Skeletal muscle satellite cell (primary cell): ENCODE measurements around the gene MAP2K5.
A peak's percentile ranks its signal among the peaks of the same experiment; 100 is the strongest.

Source experiments
- H3K27me3 ChIP-seq: 2 replicates; pipeline ENCODE4 v1.7.0; 2013; ENCODE audit warnings: low read length; ENCODE audit not compliant: control insufficient read depth, insufficient read depth
- H3K36me3 ChIP-seq: 2 replicates; pipeline ENCODE4 v1.7.0; 2013; ENCODE audit warnings: mild to moderate bottlenecking, control low read depth, low read length; ENCODE audit not compliant: insufficient read depth
- H3K4me1 ChIP-seq: 2 replicates; pipeline ENCODE4 v1.7.0; 2013; ENCODE audit warnings: low read length; ENCODE audit not compliant: control insufficient read depth, insufficient read depth
- H3K4me2 ChIP-seq: 2 replicates; pipeline ENCODE4 v1.7.0; 2013; ENCODE audit warnings: mild to moderate bottlenecking, low read length
- H3K4me3 ChIP-seq: 2 replicates; pipeline ENCODE4 v1.7.0; 2013; ENCODE audit warnings: low read length
- H3K9ac ChIP-seq: 2 replicates; pipeline ENCODE4 v1.7.0; 2013; ENCODE audit warnings: mild to moderate bottlenecking, low read depth, low read length, moderate library complexity
- H3K9me3 ChIP-seq: replicated peaks from 2 replicates; pipeline ENCODE4 v1.7.0; 2013; ENCODE audit warnings: mild to moderate bottlenecking, control low read depth, low read length

Gene MAP2K5

DNA sequence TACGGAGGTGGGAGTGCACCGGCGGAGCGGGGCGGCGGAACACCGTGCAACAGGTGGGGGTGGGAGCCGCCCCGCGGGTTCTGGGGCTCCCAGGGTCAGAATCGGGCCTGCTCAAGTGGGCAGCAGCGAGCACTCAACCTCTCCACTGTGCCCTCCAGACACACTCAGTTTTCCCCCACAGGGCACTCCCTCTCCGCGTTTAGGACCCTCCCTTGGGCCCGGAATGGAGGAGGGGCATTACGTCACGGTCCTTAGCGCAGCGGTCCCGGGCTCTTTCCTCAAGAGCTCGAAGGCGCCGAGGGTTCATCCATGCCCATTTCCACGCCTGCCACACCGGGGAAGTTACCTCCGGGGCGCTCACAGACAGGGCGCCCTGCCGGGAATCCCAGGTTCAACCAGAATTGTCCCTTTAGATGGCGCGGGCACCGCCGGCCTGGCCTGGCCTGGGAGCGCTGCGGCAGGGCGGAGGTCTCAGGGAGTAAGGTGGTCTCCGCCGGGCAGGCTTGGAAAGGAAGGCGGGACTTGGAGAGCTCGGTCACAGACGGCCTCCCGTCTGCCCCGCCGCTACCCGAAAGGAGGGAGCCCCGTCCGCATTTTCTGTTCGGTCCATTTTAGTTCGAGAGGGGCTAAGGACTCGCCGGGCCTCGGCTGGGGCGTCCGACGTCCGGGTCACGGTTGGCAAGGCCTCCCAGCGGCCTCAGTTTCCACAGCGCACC is 292.2 kb downstream of the MAP2K5 start:
- Histone ChIP-seq H3K36me3 (no peaks in the 10 kb centered on the region), H3K9me3 (no peaks in the 10 kb centered on the region), H3K4me1 (peaks cover 9% of the 10 kb centered on the region), H3K4me3 (no peak overlapping the region), H3K4me2 (peak overlapping the region; percentile 87), H3K9ac (no peak overlapping the region), H3K27me3 (peaks cover 31% of the 10 kb centered on the region)

GRCh38 chr15:67835297-67836133 is 293.0 kb downstream of the MAP2K5 start:
- Histone ChIP-seq H3K4me3 (no peak overlapping the region), H3K9me3 (no peaks in the 10 kb centered on the region), H3K9ac (no peak overlapping the region), H3K4me1 (peaks cover 9% of the 10 kb centered on the region), H3K4me2 (no peak overlapping the region), H3K27me3 (peaks cover 26% of the 10 kb centered on the region), H3K36me3 (no peaks in the 10 kb centered on the region)

GRCh38 chr15:67836134-67836455 is 293.6 kb downstream of the MAP2K5 start:
- Histone ChIP-seq H3K36me3 (no peaks in the 10 kb centered on the region), H3K9ac (no peak overlapping the region), H3K4me3 (no peak overlapping the region), H3K9me3 (no peaks in the 10 kb centered on the region), H3K27me3 (peaks cover 22% of the 10 kb centered on the region), H3K4me1 (peaks cover 9% of the 10 kb centered on the region), H3K4me2 (no peak overlapping the region)

DNA sequence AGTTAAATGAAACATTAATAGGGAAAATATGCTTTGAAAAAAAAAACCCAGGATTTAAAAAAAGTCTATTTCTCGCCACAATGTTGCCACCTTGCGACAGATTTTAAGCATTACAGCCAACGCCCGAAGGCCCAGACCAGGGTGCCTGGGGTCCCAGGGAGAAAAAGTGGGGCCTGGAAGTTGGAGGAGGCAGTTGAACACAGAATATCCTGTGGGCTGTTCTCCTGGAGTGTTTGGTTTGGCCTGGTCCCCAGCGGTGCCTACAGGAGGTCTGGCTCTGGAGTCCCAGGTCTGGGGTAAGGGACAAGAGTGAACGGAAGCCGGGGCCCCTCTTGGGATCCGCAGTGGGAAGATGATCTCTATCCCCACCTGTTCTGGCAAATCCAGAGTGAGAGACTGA is 294.0 kb downstream of the MAP2K5 start:
- Histone ChIP-seq H3K36me3 (no peaks in the 10 kb centered on the region), H3K9me3 (no peaks in the 10 kb centered on the region), H3K27me3 (peaks cover 18% of the 10 kb centered on the region), H3K4me1 (peaks cover 13% of the 10 kb centered on the region), H3K9ac (no peak overlapping the region), H3K4me3 (no peak overlapping the region), H3K4me2 (no peak overlapping the region)

DNA sequence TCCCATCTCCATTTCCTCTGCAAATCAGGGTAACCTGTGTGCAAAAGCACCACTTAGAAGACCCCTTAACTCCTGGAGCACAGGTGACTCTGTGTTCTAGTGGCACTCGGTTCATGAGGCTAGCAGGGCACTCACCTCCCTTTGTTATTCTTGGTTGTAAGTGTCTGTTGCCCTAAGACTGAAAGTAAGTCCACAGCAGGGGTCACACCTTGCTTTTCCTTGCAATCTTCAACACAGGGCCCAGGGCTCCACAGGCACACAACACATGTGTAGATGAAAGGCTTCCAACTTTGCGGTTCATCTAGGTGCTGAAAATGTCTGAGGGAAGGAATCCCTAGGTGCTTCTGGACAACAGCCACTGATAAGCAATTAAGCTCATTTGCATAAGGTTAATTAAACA is 294.5 kb downstream of the MAP2K5 start:
- H3K9me3 ChIP-seq = no peaks in the 10 kb centered on the region
- peaks cover 17% of the 10 kb centered on the region for H3K27me3 ChIP-seq
- no peak overlapping the region for H3K9ac ChIP-seq
- H3K4me2 ChIP-seq = no peak overlapping the region
- H3K36me3 ChIP-seq = no peaks in the 10 kb centered on the region
- H3K4me3 ChIP-seq = no peak overlapping the region
- H3K4me1 ChIP-seq = peaks cover 14% of the 10 kb centered on the region

- H3K9ac ChIP-seq = peak overlapping the region; percentile 90
- peaks cover 7% of the 10 kb centered on the region for H3K27me3 ChIP-seq
- H3K4me2 ChIP-seq = peak overlapping the region; percentile 90
- no peaks in the 10 kb centered on the region for H3K36me3 ChIP-seq
- H3K4me3 ChIP-seq = peak overlapping the region; percentile 91
- H3K4me1 ChIP-seq = peaks cover 14% of the 10 kb centered on the region
- no peaks in the 10 kb centered on the region for H3K9me3 ChIP-seq
Measured at GRCh38 chr15:67838789-67839332, 296.4 kb downstream of the MAP2K5 start.

- Histone ChIP-seq H3K4me2 (peak overlapping the region; percentile 90), H3K4me3 (peak overlapping the region; percentile 91), H3K27me3 (peaks cover 6% of the 10 kb centered on the region), H3K36me3 (no peaks in the 10 kb centered on the region), H3K4me1 (peaks cover 14% of the 10 kb centered on the region), H3K9me3 (no peaks in the 10 kb centered on the region), H3K9ac (peak overlapping the region; percentile 90)
Measured at GRCh38 chr15:67839499-67839928, 297.0 kb downstream of the MAP2K5 start.

DNA sequence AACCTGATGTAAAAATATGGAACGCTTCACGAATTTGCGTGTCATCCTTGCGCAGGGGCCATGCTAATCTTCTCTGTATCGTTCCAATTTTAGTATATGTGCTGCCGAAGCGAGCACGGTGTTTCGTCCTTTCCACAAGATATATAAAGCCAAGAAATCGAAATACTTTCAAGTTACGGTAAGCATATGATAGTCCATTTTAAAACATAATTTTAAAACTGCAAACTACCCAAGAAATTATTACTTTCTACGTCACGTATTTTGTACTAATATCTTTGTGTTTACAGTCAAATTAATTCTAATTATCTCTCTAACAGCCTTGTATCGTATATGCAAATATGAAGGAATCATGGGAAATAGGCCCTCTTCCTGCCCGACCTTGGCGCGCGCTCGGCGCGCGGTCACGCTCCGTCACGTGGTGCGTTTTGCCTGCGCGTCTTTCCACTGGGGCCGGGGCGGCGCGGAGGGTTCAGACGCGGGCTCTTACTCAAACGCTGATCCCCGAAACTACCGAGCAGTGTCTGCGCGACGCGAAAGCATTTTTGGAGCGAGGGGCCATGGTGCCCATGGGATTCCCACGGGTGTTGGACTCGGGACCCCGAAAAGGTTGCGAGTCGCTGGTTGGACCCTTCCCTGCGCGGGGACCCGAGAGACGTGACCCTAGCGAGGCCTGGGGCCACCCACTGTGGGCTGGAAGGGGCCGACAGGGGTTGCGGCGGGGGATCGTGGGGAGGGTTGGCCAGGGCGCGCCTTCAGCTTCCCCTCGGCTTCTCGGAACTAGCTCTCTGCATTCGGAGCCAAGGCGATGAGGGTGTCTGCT is 297.6 kb downstream of the MAP2K5 start, which contains the start of gene RNU6-1:
TSS of gene RNU6-1 (minus strand) at position 117 of the 820 bp plus-strand sequence.
- H3K9ac ChIP-seq = peak within 1 kb of the TSS; percentile 90
- H3K4me2 ChIP-seq = peak within 1 kb of the TSS; percentile 90
- no peaks in the 10 kb centered on the region for H3K9me3 ChIP-seq
- peaks cover 14% of the 10 kb centered on the region for H3K4me1 ChIP-seq
- H3K27me3 ChIP-seq = peaks cover 6% of the 10 kb centered on the region
- peak within 1 kb of the TSS; percentile 91 for H3K4me3 ChIP-seq
- no peaks in the 10 kb centered on the region for H3K36me3 ChIP-seq

GRCh38 chr15:67840749-67841512 is 298.4 kb downstream of the MAP2K5 start:
- Histone ChIP-seq H3K4me1 (peaks cover 14% of the 10 kb centered on the region), H3K27me3 (peaks cover 6% of the 10 kb centered on the region), H3K9me3 (no peaks in the 10 kb centered on the region), H3K4me3 (peak overlapping the region; percentile 91), H3K9ac (peak overlapping the region; percentile 90), H3K36me3 (no peaks in the 10 kb centered on the region), H3K4me2 (peak overlapping the region; percentile 90)

DNA sequence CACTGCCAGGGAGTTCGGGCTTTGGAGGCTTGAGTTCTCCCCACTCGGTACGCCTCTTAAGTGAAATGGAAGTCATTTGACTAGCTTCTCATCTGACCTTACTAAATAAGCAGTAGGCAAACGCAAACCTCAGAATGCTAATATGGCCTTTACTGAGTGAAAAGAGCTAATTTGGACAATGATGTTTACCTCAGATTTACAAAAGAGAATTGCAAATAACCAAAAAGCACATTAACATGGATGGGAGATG is 298.9 kb downstream of the MAP2K5 start:
- H3K4me3 ChIP-seq = peak overlapping the region; percentile 91
- H3K9ac ChIP-seq = no peak overlapping the region
- H3K4me1 ChIP-seq = peaks cover 14% of the 10 kb centered on the region
- no peaks in the 10 kb centered on the region for H3K36me3 ChIP-seq
- peaks cover 6% of the 10 kb centered on the region for H3K27me3 ChIP-seq
- no peaks in the 10 kb centered on the region for H3K9me3 ChIP-seq
- H3K4me2 ChIP-seq = peak overlapping the region; percentile 90
